K562 (cell line): ENCODE measurements around the gene DBI. TPM values are rescaled to one million over a fixed set of nuclear protein-coding genes. Genes with fewer than 3 reads are reported as not detected.

Experiments
- ARID3A ChIP-seq: IDR thresholded peaks from 2 replicates; pipeline ENCODE4 v1.6.1; 2012; ENCODE audit warnings: low read depth, low read length, improper control_type of control experiment, borderline replicate concordance
- C11orf30 ChIP-seq: fragments of 450-650 bp; IDR thresholded peaks from 2 replicates; pipeline ENCODE4 v1.6.1; 2016; ENCODE audit warnings: low read depth, mild to moderate bottlenecking
- CGGBP1 ChIP-seq: fragments of 250-450 bp; sonication (Bioruptor Pico); IDR thresholded peaks from 2 replicates; pipeline ENCODE4 v1.9.0; 2021; ENCODE audit warnings: mild to moderate bottlenecking
- COPS2 ChIP-seq: fragments of 450-650 bp; conservative IDR thresholded peaks from 2 replicates; pipeline ENCODE4 v1.6.1; 2016; ENCODE audit warnings: mild to moderate bottlenecking, moderate library complexity
- ESRRB ChIP-seq: fragments of 250-450 bp; sonication (Bioruptor Pico); IDR thresholded peaks from 2 replicates; pipeline ENCODE4 v1.5.0; 2020; ENCODE audit warnings: mild to moderate bottlenecking, moderate library complexity, borderline replicate concordance
- ETV1 ChIP-seq: fragments of 450-650 bp; conservative IDR thresholded peaks from 2 replicates; pipeline ENCODE4 v1.6.1; 2016; ENCODE audit warnings: missing genetic modification characterization, control low read depth, low read depth, missing compliant biosample characterization
- HMBOX1 ChIP-seq: sonication (generic); IDR thresholded peaks from 2 replicates; pipeline ENCODE4 v1.6.1; 2016
- JUNB ChIP-seq: fragments of 450-650 bp; formaldehyde crosslinking; conservative IDR thresholded peaks from 2 replicates; pipeline ENCODE4 v1.4.0; 2020; ENCODE audit warnings: mild to moderate bottlenecking
- POLR3A ChIP-seq: IDR thresholded peaks from 2 replicates; pipeline ENCODE4 v1.6.1; 2011; ENCODE audit warnings: borderline replicate concordance, mild to moderate bottlenecking, moderate library complexity; ENCODE audit not compliant: insufficient read length, insufficient read depth; ENCODE audit errors: extremely low read depth
- RBFOX2 ChIP-seq: fragments of 200-400 bp; formaldehyde crosslinking; IDR thresholded peaks from 2 replicates; pipeline ENCODE4 v1.6.1; 2017; ENCODE audit warnings: low read depth, mild to moderate bottlenecking, low read length, moderate library complexity
- ZNF699 ChIP-seq: fragments of 250-450 bp; sonication (Bioruptor Pico); IDR thresholded peaks from 2 replicates; pipeline ENCODE4 v1.8.0; 2021; ENCODE audit warnings: mild to moderate bottlenecking, moderate library complexity; ENCODE audit not compliant: insufficient replicate concordance
- polyA plus RNA-seq, 8 experiments: library from polyadenylated mRNA; depleted of rRNA in 4 of 8; stranded (reverse) in 5 of 8; unstranded in 3 of 8; fragments of >200 nt; fragmentation: Nextera tagmentation in 2 of 8; fragmentation: Illumina TruSeq in 1 of 8; extraction: Ambion mirVana in 2 of 8; extraction: Trizol in 1 of 8; gene quantifications; 2 replicates each; pipeline versions ENCODE4 v1.2.1 to v1.2.3, GENCODE V29; 2011 to 2014; ENCODE audit warnings: inconsistent platforms in 1 of 8, missing spikeins in 1 of 8
- total RNA-seq, 7 experiments: library from RNA; depleted of rRNA in 6 of 7; stranded (reverse); fragments of >200 nt in 6 of 7; fragmentation: Illumina TruSeq in 2 of 7; extraction: Trizol in 2 of 7; gene quantifications; 2 replicates each; pipeline versions ENCODE4 v1.2.1 to v1.2.3, GENCODE V29; 2011 to 2021; ENCODE audit warnings: low replicate concordance in 1 of 7

DBI gene
- total and polyA plus RNA-seq, 9 of the 15 experiments (the other 6 are each of a cell fraction or from before 2014, with no cell fraction given): 55.8 to 443 (median 194) TPM

GRCh38 chr2:119389615-119390306, 23.0 kb downstream of the DBI start (continued):
- TF ChIP-seq RBFOX2: no peak
- TF ChIP-seq HMBOX1: peak; percentile 95
- TF ChIP-seq ESRRB: no peak
- no peak for TF ChIP-seq POLR3A
- no peak for TF ChIP-seq ZNF699 (CRISPR knock-in tag)
- peak; percentile 43 for TF ChIP-seq ETV1 (tag)
- TF ChIP-seq ARID3A: no peak
- no peak for TF ChIP-seq CGGBP1
- TF ChIP-seq C11orf30: peak; percentile 81
- no peak for TF ChIP-seq JUNB (CRISPR knock-in tag)
- TF ChIP-seq COPS2: no peak
